OCI-LY1 (cell line): ENCODE data around the gene GPR108.

ENCODE experiments used
- CTCF ChIP-seq: fragments of 200-600 bp; sonication (generic), shearing (Covaris generic); IDR thresholded peaks from 2 replicates; pipeline ENCODE4 v1.5.1; 2017; ENCODE audit warnings: mild to moderate bottlenecking, antibody characterized with exemption, low read length, moderate library complexity, mixed read lengths
- EZH2 ChIP-seq: fragments of 200-600 bp; sonication (generic), shearing (Covaris generic); IDR thresholded peaks from 2 replicates; pipeline ENCODE4 v1.8.0; 2017; ENCODE audit warnings: borderline replicate concordance, mixed run types, mild to moderate bottlenecking, antibody characterized with exemption, low read length, moderate library complexity, mixed read lengths

GRCh38 chr19:6683971-6684370, 53.4 kb downstream of the GPR108 start:
- TF ChIP-seq CTCF (no peak), EZH2 (no peak)
